HepG2 (cell line): ENCODE results near the gene RBSN. TPM values are rescaled to one million over a fixed set of nuclear protein-coding genes. Genes with fewer than 3 reads are reported as not detected.

Source experiments
- CEBPB ChIP-seq: IDR thresholded peaks from 2 replicates; pipeline ENCODE4 v1.6.1; 2011; ENCODE audit warnings: low read depth, low read length, improper control_type of control experiment, borderline replicate concordance
- DMAP1 ChIP-seq: IDR thresholded peaks from 2 replicates; pipeline ENCODE4 v1.6.1; 2016
- ETV5 ChIP-seq: IDR thresholded peaks from 2 replicates; pipeline ENCODE4 v1.6.1; 2018; ENCODE audit warnings: missing biosample characterization, missing genetic modification reagents, inconsistent platforms, borderline replicate concordance
- KLF9 ChIP-seq: IDR thresholded peaks from 2 replicates; pipeline ENCODE4 v1.6.1; 2016; ENCODE audit warnings: low read depth
- MXD4 ChIP-seq: IDR thresholded peaks from 2 replicates; pipeline ENCODE4 v1.6.1; 2016; ENCODE audit warnings: mild to moderate bottlenecking, missing biosample characterization, missing genetic modification reagents
- RAD21 ChIP-seq: fragments of 450-650 bp; formaldehyde crosslinking; IDR thresholded peaks from 2 replicates; pipeline ENCODE4 v1.5.0; 2020; ENCODE audit warnings: mild to moderate bottlenecking
- SUZ12 ChIP-seq: fragments of 150-350 bp; IDR thresholded peaks from 2 replicates; pipeline ENCODE4 v1.6.1; 2014; ENCODE audit warnings: low read depth, low read length
- TEAD2 ChIP-seq: sonication (generic); formaldehyde crosslinking; IDR thresholded peaks from 2 replicates; pipeline ENCODE4 v1.9.0; 2021; ENCODE audit warnings: missing genetic modification reagents
- ZFP82 ChIP-seq: sonication (generic); formaldehyde crosslinking; IDR thresholded peaks from 2 replicates; pipeline ENCODE4 v1.5.1; 2020; ENCODE audit warnings: mild to moderate bottlenecking, missing genetic modification reagents, borderline replicate concordance
- ZNF180 ChIP-seq: sonication (generic); formaldehyde crosslinking; IDR thresholded peaks from 2 replicates; pipeline ENCODE4 v1.4.0; 2020; ENCODE audit warnings: low read depth, missing genetic modification reagents, borderline replicate concordance
- ZNF225 ChIP-seq: sonication (generic); formaldehyde crosslinking; IDR thresholded peaks from 2 replicates; pipeline ENCODE4 v1.4.0; 2020; ENCODE audit warnings: mild to moderate bottlenecking, missing genetic modification reagents
- ZNF501 ChIP-seq: sonication (generic); formaldehyde crosslinking; IDR thresholded peaks from 2 replicates; pipeline ENCODE4 v1.5.1; 2020; ENCODE audit warnings: mild to moderate bottlenecking, moderate library complexity, missing genetic modification reagents
- ZNF510 ChIP-seq: sonication (generic); formaldehyde crosslinking; IDR thresholded peaks from 2 replicates; pipeline ENCODE4 v1.4.0; 2020; ENCODE audit warnings: low read depth, mild to moderate bottlenecking, missing genetic modification reagents
- ZNF558 ChIP-seq: sonication (generic); formaldehyde crosslinking; IDR thresholded peaks from 2 replicates; pipeline ENCODE4 v1.9.0; 2022; ENCODE audit warnings: mild to moderate bottlenecking, missing genetic modification reagents, borderline replicate concordance
- ZNF780A ChIP-seq: sonication (generic); formaldehyde crosslinking; IDR thresholded peaks from 2 replicates; pipeline ENCODE4 v1.8.0; 2022; ENCODE audit warnings: mild to moderate bottlenecking, missing genetic modification reagents, moderate library complexity
- polyA plus RNA-seq, 8 experiments: library from polyadenylated mRNA; depleted of rRNA in 3 of 8; stranded (reverse) in 7 of 8; unstranded in 1 of 8; fragments of >200 nt; fragmentation: Illumina TruSeq in 4 of 8; extraction: Trizol in 4 of 8; gene quantifications; 2 replicates each; pipeline versions ENCODE4 v1.2.1 to v1.2.3, GENCODE V29; 2011 to 2016; ENCODE audit warnings: low read depth in 4 of 8, missing spikeins in 1 of 8, mixed read lengths in 1 of 8; ENCODE audit not compliant: insufficient read depth in 1 of 8
- total RNA-seq, 5 experiments: library from RNA; depleted of rRNA; stranded (reverse); fragments of >200 nt; fragmentation: Illumina TruSeq; extraction: Trizol; gene quantifications; 2 replicates each; pipeline ENCODE4 v1.2.3, GENCODE V29; 2016; ENCODE audit warnings: low read depth in 1 of 5
- TF ChIP-seq, protein P1 (sequence below): sonication (generic); formaldehyde crosslinking; IDR thresholded peaks from 2 replicates; pipeline ENCODE4 v1.5.1; 2020; ENCODE audit warnings: mild to moderate bottlenecking, missing genetic modification reagents, moderate library complexity
- TF ChIP-seq, protein P2 (sequence below): sonication (generic); formaldehyde crosslinking; IDR thresholded peaks from 2 replicates; pipeline ENCODE4 v1.8.1; 2023; ENCODE audit warnings: mild to moderate bottlenecking, missing genetic modification reagents, borderline replicate concordance
- TF ChIP-seq, protein P3 (sequence below): sonication (generic); formaldehyde crosslinking; IDR thresholded peaks from 2 replicates; pipeline ENCODE4 v1.5.0; 2020; ENCODE audit warnings: missing genetic modification reagents
- TF ChIP-seq, protein P4 (sequence below), 2 experiments: sonication (generic) in 1 of 2; formaldehyde crosslinking in 1 of 2; IDR thresholded peaks; 2 replicates each; pipeline versions ENCODE4 v1.4.0 to v1.6.1; 2018 to 2020; ENCODE audit warnings: missing genetic modification reagents in 2 of 2, borderline replicate concordance in 1 of 2, low read depth in 1 of 2, mild to moderate bottlenecking in 1 of 2, missing biosample characterization in 1 of 2
- TF ChIP-seq, protein P5 (sequence below): sonication (generic); formaldehyde crosslinking; IDR thresholded peaks from 2 replicates; pipeline ENCODE4 v1.5.1; 2020; ENCODE audit warnings: mild to moderate bottlenecking, missing genetic modification reagents, moderate library complexity

RBSN gene
- total and polyA plus RNA-seq, 2 of the 13 experiments (the other 11 are each of a cell fraction or from before 2014, with no cell fraction given): 7.9 to 11.8 TPM

DNA sequence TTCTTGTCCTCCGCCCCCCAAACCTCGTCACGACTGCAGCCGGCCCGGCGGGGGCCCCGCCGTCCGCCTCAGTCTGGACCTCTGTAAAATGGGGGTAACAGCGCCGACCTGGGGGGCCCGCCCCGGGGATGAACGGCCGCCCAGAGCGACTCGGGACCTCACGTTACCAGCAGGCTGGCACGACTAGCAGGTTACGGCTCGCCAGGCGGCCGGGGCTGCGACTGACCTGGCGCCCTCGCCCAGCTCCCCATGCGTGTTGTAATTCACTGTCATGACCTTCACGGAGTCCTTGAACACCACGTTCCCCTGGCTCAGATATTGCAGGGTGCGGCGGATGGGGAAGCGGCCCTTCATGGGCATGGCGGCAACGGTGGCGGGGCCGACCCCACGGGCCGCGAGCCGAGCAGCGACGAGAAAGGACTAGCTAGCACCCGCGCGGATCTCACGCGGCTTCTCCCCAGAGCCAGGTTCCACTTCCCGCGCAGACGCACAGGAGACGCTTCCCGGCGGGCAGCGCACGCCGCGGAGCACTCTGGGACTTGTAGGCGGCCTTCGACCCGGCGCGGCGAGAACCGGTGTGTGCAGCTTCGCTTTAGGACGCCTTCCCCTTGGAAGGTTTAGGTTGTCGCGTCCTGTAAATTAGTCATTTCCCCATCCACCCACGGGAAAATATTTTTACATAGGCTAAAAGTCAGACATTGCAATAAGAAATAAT, 34.0 kb downstream of the RBSN start, which contains the start of gene MRPS25 (continued):
- TF ChIP-seq, protein P1, sequence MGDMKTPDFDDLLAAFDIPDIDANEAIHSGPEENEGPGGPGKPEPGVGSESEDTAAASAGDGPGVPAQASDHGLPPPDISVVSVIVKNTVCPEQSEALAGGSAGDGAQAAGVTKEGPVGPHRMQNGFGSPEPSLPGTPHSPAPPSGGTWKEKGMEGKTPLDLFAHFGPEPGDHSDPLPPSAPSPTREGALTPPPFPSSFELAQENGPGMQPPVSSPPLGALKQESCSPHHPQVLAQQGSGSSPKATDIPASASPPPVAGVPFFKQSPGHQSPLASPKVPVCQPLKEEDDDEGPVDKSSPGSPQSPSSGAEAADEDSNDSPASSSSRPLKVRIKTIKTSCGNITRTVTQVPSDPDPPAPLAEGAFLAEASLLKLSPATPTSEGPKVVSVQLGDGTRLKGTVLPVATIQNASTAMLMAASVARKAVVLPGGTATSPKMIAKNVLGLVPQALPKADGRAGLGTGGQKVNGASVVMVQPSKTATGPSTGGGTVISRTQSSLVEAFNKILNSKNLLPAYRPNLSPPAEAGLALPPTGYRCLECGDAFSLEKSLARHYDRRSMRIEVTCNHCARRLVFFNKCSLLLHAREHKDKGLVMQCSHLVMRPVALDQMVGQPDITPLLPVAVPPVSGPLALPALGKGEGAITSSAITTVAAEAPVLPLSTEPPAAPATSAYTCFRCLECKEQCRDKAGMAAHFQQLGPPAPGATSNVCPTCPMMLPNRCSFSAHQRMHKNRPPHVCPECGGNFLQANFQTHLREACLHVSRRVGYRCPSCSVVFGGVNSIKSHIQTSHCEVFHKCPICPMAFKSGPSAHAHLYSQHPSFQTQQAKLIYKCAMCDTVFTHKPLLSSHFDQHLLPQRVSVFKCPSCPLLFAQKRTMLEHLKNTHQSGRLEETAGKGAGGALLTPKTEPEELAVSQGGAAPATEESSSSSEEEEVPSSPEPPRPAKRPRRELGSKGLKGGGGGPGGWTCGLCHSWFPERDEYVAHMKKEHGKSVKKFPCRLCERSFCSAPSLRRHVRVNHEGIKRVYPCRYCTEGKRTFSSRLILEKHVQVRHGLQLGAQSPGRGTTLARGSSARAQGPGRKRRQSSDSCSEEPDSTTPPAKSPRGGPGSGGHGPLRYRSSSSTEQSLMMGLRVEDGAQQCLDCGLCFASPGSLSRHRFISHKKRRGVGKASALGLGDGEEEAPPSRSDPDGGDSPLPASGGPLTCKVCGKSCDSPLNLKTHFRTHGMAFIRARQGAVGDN (CRISPR knock-in tag): peak; percentile 97
- no peak for TF ChIP-seq RAD21 (CRISPR knock-in tag)
- no peak for TF ChIP-seq ZNF780A (CRISPR knock-in tag)
- TF ChIP-seq MXD4: peak; percentile 94
- TF ChIP-seq DMAP1: peak; percentile 98
- TF ChIP-seq, protein P2, sequence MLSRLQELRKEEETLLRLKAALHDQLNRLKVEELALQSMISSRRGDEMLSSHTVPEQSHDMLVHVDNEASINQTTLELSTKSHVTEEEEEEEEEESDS (CRISPR knock-in tag): no peak
- peak; percentile 67; the same call in 1 of the 2 replicates for TF ChIP-seq ZNF510 (CRISPR knock-in tag)
- peak; percentile 70; the same call in 1 of the 2 replicates for TF ChIP-seq ZFP82
- TF ChIP-seq, protein P3, sequence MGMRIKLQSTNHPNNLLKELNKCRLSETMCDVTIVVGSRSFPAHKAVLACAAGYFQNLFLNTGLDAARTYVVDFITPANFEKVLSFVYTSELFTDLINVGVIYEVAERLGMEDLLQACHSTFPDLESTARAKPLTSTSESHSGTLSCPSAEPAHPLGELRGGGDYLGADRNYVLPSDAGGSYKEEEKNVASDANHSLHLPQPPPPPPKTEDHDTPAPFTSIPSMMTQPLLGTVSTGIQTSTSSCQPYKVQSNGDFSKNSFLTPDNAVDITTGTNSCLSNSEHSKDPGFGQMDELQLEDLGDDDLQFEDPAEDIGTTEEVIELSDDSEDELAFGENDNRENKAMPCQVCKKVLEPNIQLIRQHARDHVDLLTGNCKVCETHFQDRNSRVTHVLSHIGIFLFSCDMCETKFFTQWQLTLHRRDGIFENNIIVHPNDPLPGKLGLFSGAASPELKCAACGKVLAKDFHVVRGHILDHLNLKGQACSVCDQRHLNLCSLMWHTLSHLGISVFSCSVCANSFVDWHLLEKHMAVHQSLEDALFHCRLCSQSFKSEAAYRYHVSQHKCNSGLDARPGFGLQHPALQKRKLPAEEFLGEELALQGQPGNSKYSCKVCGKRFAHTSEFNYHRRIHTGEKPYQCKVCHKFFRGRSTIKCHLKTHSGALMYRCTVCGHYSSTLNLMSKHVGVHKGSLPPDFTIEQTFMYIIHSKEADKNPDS (CRISPR knock-in tag): no peak
- 0 out of 2 replicates have a peak, but pooled peaks have one; percentile 28 for TF ChIP-seq ZNF180 (CRISPR knock-in tag)
- peak; percentile 44; the same call in 1 of the 2 replicates for TF ChIP-seq KLF9 (CRISPR knock-in tag)
- peak; percentile 48; the same call in 1 of the 2 replicates for TF ChIP-seq ETV5 (CRISPR knock-in tag)
- TF ChIP-seq ZNF501 (CRISPR knock-in tag): peak; percentile 89
- no peak for TF ChIP-seq TEAD2 (CRISPR knock-in tag)
- no peak for TF ChIP-seq CEBPB
- TF ChIP-seq, protein P4, sequence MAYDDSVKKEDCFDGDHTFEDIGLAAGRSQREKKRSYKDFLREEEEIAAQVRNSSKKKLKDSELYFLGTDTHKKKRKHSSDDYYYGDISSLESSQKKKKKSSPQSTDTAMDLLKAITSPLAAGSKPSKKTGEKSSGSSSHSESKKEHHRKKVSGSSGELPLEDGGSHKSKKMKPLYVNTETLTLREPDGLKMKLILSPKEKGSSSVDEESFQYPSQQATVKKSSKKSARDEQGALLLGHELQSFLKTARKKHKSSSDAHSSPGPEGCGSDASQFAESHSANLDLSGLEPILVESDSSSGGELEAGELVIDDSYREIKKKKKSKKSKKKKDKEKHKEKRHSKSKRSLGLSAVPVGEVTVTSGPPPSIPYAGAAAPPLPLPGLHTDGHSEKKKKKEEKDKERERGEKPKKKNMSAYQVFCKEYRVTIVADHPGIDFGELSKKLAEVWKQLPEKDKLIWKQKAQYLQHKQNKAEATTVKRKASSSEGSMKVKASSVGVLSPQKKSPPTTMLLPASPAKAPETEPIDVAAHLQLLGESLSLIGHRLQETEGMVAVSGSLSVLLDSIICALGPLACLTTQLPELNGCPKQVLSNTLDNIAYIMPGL (CRISPR knock-in tag; IDR thresholded peaks at IDR 0.05; ENCODE audit: borderline replicate concordance in 1 of 2, low read depth in 1 of 2): peak; percentile 75 to 79
- TF ChIP-seq, protein P5, sequence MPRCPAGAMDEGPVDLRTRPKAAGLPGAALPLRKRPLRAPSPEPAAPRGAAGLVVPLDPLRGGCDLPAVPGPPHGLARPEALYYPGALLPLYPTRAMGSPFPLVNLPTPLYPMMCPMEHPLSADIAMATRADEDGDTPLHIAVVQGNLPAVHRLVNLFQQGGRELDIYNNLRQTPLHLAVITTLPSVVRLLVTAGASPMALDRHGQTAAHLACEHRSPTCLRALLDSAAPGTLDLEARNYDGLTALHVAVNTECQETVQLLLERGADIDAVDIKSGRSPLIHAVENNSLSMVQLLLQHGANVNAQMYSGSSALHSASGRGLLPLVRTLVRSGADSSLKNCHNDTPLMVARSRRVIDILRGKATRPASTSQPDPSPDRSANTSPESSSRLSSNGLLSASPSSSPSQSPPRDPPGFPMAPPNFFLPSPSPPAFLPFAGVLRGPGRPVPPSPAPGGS (CRISPR knock-in tag): 0 out of 2 replicates have a peak, but pooled peaks have one; percentile 49
- peak; percentile 77; the same call in 1 of the 2 replicates for TF ChIP-seq ZNF558
- TF ChIP-seq ZNF225 (CRISPR knock-in tag): peak; percentile 47; the same call in 1 of the 2 replicates
- TF ChIP-seq SUZ12: peak; percentile 84
